GM19240 (cell line): Measurements from ENCODE around the gene BCKDHB.
"Not testable (repeated sequence)": the region's sequence is repeated elsewhere in the genome, so short reads cannot be mapped to it uniquely, and the experiment has no call there.

Source experiments
- DNase-seq: peaks from one replicate; pipeline ENCODE4 v3.0.0; 2011; ENCODE audit warnings: low spot score; ENCODE audit not compliant: insufficient read length

BCKDHB gene

GRCh38 chr6:80254716-80255115, 148.2 kb downstream of the BCKDHB start:
- no peak for DNase-seq

- DNase-seq, result no peak
These were observed 150.2 kb downstream of the BCKDHB start for GRCh38 chr6:80256691-80257090.

- no peak for DNase-seq
These were observed 152.6 kb downstream of the BCKDHB start for GRCh38 chr6:80259118-80259517.

GRCh38 chr6:80263585-80263984, 157.1 kb downstream of the BCKDHB start:
- no peak for DNase-seq

- DNase-seq, result no peak
These were observed 162.6 kb downstream of the BCKDHB start for GRCh38 chr6:80268865-80269730.

- no peak for DNase-seq
These were observed 164.6 kb downstream of the BCKDHB start for GRCh38 chr6:80271074-80271473.

GRCh38 chr6:80272988-80273387, 166.5 kb downstream of the BCKDHB start:
- DNase-seq, result no peak

- DNase-seq, result no peak
These were observed 170.4 kb downstream of the BCKDHB start for GRCh38 chr6:80276861-80277260.

- DNase-seq, result no peak
These were observed 171.0 kb downstream of the BCKDHB start for GRCh38 chr6:80277501-80277900.

GRCh38 chr6:80280262-80281010, 174.0 kb downstream of the BCKDHB start:
- no peak for DNase-seq

- no peak for DNase-seq
These were observed 176.6 kb downstream of the BCKDHB start for GRCh38 chr6:80282913-80283554.

- DNase-seq, result no peak
These were observed 180.6 kb downstream of the BCKDHB start for GRCh38 chr6:80287112-80287511.

- no peak for DNase-seq
These were observed 181.1 kb downstream of the BCKDHB start for GRCh38 chr6:80287607-80288006.

- DNase-seq, result no peak
These were observed 183.3 kb downstream of the BCKDHB start for GRCh38 chr6:80289727-80290126.

- not testable (repeated sequence) for DNase-seq
These were observed 188.1 kb downstream of the BCKDHB start for GRCh38 chr6:80294531-80294930.

GRCh38 chr6:80302716-80303115, 196.2 kb downstream of the BCKDHB start:
- no peak for DNase-seq

- no peak for DNase-seq
These were observed 197.5 kb downstream of the BCKDHB start for GRCh38 chr6:80304014-80304413.

GRCh38 chr6:80314531-80314930, 208.1 kb downstream of the BCKDHB start:
- no peak for DNase-seq

GRCh38 chr6:80316686-80317231, 210.3 kb downstream of the BCKDHB start:
- DNase-seq, result no peak

GRCh38 chr6:80319196-80319595, 212.7 kb downstream of the BCKDHB start:
- no peak for DNase-seq

GRCh38 chr6:80321011-80321410, 214.5 kb downstream of the BCKDHB start:
- no peak for DNase-seq

- DNase-seq, result no peak
These were observed 219.3 kb downstream of the BCKDHB start for GRCh38 chr6:80325742-80326141.
